ENCODE results near the gene ATP6V0D1.
"Not testable (repeated sequence)": the region's sequence is repeated elsewhere in the genome, so short reads cannot be mapped to it uniquely, and the experiment has no call there.

DNA sequence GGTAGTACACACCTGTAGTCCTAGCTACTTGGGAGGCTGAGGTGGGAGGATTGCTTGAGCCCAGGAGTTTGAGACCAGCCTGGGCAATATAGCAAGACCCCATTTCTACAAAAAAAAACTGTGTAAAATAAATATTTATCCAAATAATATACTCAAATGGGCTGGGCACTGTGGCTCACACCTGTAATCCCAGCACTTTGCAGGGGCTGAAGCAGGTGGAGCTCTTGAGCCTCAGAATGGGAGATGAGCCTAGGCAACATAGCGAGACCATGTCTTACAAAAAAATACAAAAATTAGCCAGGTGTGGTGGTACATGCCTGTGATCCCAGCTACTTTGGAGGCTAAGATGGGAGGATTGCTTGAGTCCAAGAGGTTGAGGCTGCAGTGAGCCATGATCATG lies 32.9 kb upstream of the ATP6V0D1 start:
- TF ChIP-seq, protein P1, sequence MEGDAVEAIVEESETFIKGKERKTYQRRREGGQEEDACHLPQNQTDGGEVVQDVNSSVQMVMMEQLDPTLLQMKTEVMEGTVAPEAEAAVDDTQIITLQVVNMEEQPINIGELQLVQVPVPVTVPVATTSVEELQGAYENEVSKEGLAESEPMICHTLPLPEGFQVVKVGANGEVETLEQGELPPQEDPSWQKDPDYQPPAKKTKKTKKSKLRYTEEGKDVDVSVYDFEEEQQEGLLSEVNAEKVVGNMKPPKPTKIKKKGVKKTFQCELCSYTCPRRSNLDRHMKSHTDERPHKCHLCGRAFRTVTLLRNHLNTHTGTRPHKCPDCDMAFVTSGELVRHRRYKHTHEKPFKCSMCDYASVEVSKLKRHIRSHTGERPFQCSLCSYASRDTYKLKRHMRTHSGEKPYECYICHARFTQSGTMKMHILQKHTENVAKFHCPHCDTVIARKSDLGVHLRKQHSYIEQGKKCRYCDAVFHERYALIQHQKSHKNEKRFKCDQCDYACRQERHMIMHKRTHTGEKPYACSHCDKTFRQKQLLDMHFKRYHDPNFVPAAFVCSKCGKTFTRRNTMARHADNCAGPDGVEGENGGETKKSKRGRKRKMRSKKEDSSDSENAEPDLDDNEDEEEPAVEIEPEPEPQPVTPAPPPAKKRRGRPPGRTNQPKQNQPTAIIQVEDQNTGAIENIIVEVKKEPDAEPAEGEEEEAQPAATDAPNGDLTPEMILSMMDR (IDR thresholded peaks at IDR 0.05 in 8 of 11, conservative IDR thresholded peaks at IDR 0.05 in 3 of 11), result not testable (repeated sequence)
- not testable (repeated sequence) for TF ChIP-seq POLR2A (IDR thresholded peaks at IDR 0.05)
